CD4-positive, alpha-beta T cell treated with Interleukin-2 at 100 ng/mL for 4 hours (primary cell): Measurements from ENCODE around the gene PSMD6.

ENCODE experiments used
- DNase-seq: peaks from one replicate; pipeline ENCODE4 v3.0.0-alpha.2; 2020; ENCODE audit warnings: low spot score

Gene PSMD6

GRCh38 chr3:64008487-64009351, 14.6 kb downstream of the PSMD6 start:
- no peak for DNase-seq

- DNase-seq, result no peak
Observed at GRCh38 chr3:64008017-64008416, 15.3 kb downstream of the PSMD6 start.

GRCh38 chr3:64003589-64003988, 19.7 kb downstream of the PSMD6 start:
- DNase-seq, result no peak

GRCh38 chr3:64002233-64002632, 21.1 kb downstream of the PSMD6 start:
- no peak for DNase-seq

- no peak for DNase-seq
Observed at GRCh38 chr3:64000453-64001055, 22.7 kb downstream of the PSMD6 start.

GRCh38 chr3:63998852-63999754, 24.2 kb downstream of the PSMD6 start:
- no peak for DNase-seq

- DNase-seq, result no peak
Observed at GRCh38 chr3:63995086-63995485, 28.2 kb downstream of the PSMD6 start.

- peak; percentile 68 for DNase-seq
Observed at GRCh38 chr3:63993653-63994079, 29.6 kb downstream of the PSMD6 start.

- no peak for DNase-seq
Observed at GRCh38 chr3:63992516-63993209, 30.6 kb downstream of the PSMD6 start.

- no peak for DNase-seq
Observed at GRCh38 chr3:63991666-63992065, 31.6 kb downstream of the PSMD6 start.

GRCh38 chr3:63990733-63991132, 32.6 kb downstream of the PSMD6 start:
- DNase-seq, result no peak

- no peak for DNase-seq
Observed at GRCh38 chr3:63990204-63990603, 33.1 kb downstream of the PSMD6 start.

- DNase-seq, result no peak
Observed at GRCh38 chr3:63988943-63989342, 34.4 kb downstream of the PSMD6 start.

GRCh38 chr3:63986831-63987230, 36.5 kb downstream of the PSMD6 start:
- DNase-seq, result no peak

GRCh38 chr3:63986146-63986545, 37.1 kb downstream of the PSMD6 start:
- DNase-seq, result no peak

GRCh38 chr3:63984391-63984790, 38.9 kb downstream of the PSMD6 start:
- DNase-seq, result no peak

- no peak for DNase-seq
Observed at GRCh38 chr3:63981980-63982379, 41.3 kb downstream of the PSMD6 start.

GRCh38 chr3:63980830-63981498, 42.3 kb downstream of the PSMD6 start:
- DNase-seq, result peak; percentile 29

GRCh38 chr3:63980019-63980418, 43.3 kb downstream of the PSMD6 start:
- DNase-seq, result no peak

- peak; percentile 73 for DNase-seq
Observed at GRCh38 chr3:63979093-63979885, 44.0 kb downstream of the PSMD6 start.
